Epithelial cell of prostate (primary cell): ENCODE data around the gene MAPRE3.
"Not testable (repeated sequence)": the region's sequence is repeated elsewhere in the genome, so short reads cannot be mapped to it uniquely, and the experiment has no call there.

Experiments used
- DNase-seq: peaks from one replicate; pipeline ENCODE4 v3.0.0-alpha.2; 2011; ENCODE audit warnings: low read depth, low spot score
- H3K27ac ChIP-seq: fragments of 450-650 bp; 2 replicates; pipeline ENCODE4 v1.5.1; 2017; ENCODE audit warnings: mild to moderate bottlenecking

MAPRE3 gene

GRCh38 chr2:27054721-27055120 is 84.3 kb downstream of the MAPRE3 start:
- no peak overlapping the region for H3K27ac ChIP-seq
- no peak for DNase-seq

GRCh38 chr2:27057184-27057583 is 86.7 kb downstream of the MAPRE3 start:
- H3K27ac ChIP-seq, result no peak overlapping the region
- DNase-seq, result no peak

DNA sequence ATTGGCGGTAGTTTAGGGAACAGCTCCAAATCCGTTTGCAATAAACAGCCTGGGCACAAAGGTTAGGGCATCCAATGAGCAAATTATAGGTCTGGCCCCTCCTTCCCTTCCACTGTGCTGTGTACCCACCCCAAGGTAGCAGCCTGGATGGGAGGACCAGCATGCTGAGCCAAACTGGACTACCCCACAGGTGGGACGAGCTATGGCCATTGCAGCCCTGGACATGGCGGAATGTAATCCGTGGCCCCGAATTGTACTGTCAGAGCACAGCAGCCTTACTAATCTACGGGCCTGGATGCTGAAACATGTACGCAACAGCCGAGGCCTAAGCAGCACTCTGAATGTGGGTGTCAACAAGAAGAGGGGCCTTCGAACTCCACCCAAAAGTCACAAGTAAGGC is 87.8 kb downstream of the MAPRE3 start:
- no peak overlapping the region for H3K27ac ChIP-seq
- no peak for DNase-seq

GRCh38 chr2:27059141-27059820 is 88.8 kb downstream of the MAPRE3 start:
- DNase-seq, result no peak
- H3K27ac ChIP-seq, result no peak overlapping the region

GRCh38 chr2:27060323-27060722 is 89.9 kb downstream of the MAPRE3 start:
- DNase-seq, result no peak
- no peak overlapping the region for H3K27ac ChIP-seq

- H3K27ac ChIP-seq, result no peak overlapping the region
- no peak for DNase-seq
Observed at GRCh38 chr2:27065128-27065527, 94.7 kb downstream of the MAPRE3 start.

DNA sequence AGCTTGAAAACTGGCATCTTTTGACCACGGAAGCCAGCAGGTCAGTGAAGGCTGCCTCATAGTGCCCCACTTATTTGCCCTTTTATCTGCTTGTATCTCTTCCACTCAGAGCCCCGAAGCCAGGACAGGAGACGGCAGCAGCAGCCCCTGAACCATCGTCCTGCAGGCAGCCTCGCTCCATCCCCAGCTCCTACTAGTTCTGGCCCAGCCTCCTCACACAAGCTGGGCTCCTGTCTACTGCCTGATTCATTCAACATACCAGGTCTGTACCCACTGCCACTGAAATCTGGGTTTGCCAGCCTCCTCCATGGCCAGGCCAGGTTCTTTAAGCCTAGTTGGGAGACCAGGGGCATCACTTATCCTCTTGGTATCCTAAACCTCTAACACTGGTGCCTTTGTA is 96.9 kb downstream of the MAPRE3 start:
- DNase-seq, result no peak
- no peak overlapping the region for H3K27ac ChIP-seq

DNA sequence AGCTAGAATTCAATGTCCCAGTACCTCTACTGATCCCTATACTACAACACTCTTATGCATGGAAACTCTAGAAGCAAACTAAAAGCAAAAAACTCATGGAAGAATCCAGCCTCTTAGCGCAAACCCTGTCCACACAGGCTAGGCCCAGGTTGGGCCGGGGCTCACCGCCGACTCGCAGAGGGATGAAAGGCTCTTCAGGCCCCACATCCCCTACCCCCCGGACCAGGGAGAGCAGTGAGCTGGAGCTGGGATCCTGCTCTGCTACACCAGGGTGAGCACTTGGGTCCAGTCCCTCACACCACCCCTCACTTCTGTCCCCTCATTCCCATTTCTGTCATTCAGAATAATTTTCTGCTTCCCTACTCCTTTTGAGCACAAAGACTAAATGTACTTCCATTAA is 99.0 kb downstream of the MAPRE3 start:
- no peak for DNase-seq
- no peak overlapping the region for H3K27ac ChIP-seq

GRCh38 chr2:27069961-27070618 is 99.7 kb downstream of the MAPRE3 start:
- no peak overlapping the region for H3K27ac ChIP-seq
- DNase-seq, result no peak

DNA sequence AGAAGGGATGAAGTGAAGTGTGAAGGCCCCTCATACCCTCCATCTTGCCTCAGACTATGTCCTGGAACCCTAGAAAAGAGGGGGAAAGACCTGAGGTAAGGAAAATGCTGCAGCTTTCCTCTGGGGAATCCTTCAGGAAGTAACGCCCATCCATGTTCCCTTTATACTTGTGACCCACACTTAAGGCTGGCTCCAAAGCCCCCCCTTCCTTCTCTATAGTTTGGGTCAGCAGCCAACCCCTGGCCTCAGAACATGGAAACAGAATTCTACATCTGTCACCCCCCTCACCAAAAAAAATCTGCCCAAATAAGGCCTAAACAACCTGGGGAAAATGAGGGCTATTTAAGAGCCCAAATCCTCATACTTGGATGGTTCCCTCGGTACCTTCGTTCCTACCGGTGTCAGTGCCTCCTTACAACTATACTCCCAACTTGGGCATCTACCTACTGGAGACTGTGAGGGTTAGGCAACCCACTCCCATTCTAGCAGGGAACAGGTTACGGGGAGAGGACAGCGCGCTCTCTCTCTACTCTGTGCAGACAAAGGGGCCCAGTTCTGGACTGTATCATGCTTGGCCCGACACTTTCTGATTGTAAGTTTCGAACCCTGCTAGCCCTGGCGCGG is 100.3 kb downstream of the MAPRE3 start:
- peak overlapping the region; percentile 54 for H3K27ac ChIP-seq
- DNase-seq, result no peak

- peak within 1 kb of the TSS; percentile 54 for H3K27ac ChIP-seq
- peak; percentile 37 for DNase-seq
Observed at GRCh38 chr2:27071277-27071989, 101.0 kb downstream of the MAPRE3 start, which contains the start of gene OST4. Gene OST4, minus strand, starts transcription at chr2:27071654.

DNA sequence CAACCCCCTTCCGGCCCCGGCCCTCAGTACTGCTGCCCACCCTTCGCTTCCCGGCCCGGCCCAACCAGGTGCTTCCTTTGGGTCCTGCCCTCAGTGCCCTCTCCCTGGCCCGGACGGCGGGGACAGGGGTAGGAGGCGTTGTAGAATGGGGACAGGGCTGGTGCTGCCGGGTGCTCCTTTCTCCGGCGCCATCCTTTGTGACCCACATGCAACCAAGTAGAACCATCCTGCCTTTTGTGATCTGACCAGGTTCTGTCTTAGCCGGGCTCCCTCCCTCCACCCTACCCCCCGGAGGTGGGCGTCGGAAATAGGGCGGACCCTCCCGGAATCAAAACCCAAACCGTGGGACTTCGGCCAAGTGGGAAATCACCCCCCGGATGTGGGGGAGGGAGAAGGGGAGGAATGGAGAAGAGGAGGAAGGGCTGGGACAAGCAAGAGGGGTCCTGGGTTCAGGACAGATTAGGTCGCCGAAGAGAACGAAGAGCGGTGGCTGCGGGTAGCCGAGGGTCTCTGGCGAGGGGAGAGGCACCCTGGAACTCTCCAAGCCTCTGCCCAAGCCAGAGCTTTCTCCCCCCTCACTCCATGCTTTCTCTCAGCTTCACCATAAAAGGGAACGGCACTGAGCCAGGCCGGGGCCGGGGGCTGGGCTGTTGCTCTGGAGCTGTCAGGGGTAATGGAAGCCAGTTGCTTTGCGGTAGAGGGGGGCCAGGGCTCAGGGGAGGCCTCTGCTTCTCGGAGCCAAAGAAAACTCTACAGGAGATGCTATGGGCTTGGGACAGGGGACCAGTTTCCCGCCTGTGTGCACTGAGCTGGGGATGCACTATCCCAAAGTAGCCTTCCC is 101.8 kb downstream of the MAPRE3 start:
- DNase-seq, result no peak
- H3K27ac ChIP-seq, result peak overlapping the region; percentile 54

DNA sequence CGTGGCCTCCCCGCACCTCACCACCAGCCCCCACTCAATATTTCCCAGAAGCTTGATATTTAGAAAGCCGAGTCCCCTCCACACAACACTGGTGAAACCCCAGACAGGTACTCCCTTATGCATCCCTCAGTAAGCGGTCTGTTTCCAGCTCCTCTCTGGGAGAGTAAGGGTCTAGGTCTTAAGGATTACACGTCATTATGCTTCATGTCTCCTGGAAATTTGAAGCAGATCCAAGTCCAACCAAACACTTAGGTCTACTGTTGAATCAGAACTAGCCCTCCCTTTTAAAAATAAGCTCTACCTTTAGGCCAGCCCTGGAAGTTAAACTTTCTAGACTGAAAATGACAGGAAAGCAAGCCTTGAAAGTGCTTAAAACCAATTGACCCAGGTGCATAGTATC is 102.5 kb downstream of the MAPRE3 start:
- no peak for DNase-seq
- H3K27ac ChIP-seq, result no peak overlapping the region

DNA sequence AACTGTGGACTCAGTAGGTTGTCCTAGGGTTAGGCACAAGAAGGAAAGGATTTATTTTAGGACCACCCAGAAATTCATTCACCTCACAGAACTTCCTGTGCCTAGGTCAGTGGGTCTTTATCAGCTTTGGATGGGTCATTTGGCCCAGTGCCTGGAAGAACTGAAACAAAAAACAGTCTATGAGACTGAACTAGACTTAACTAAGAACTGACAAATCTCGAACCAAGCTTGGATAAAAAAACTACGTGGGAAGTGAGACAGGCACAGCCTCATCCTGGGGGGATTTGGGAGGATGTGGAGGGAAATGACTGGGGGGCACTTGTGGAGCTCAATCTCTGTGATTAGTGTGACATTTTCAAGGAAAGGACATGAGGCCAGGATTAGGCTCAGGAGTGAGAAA is 103.3 kb downstream of the MAPRE3 start:
- DNase-seq, result no peak
- H3K27ac ChIP-seq, result no peak overlapping the region

GRCh38 chr2:27074738-27075565 is 104.5 kb downstream of the MAPRE3 start:
- no peak overlapping the region for H3K27ac ChIP-seq
- no peak for DNase-seq

GRCh38 chr2:27075566-27075871 is 105.1 kb downstream of the MAPRE3 start:
- not testable (repeated sequence) for DNase-seq, H3K27ac ChIP-seq

GRCh38 chr2:27076323-27076722 is 105.9 kb downstream of the MAPRE3 start:
- no peak for DNase-seq
- no peak overlapping the region for H3K27ac ChIP-seq
